ENCODE measurements around the gene SCAMP2. TPM values are rescaled to one million over a fixed set of nuclear protein-coding genes. Genes with fewer than 3 reads are reported as not detected.

SCAMP2 gene
- total and polyA plus RNA-seq, 10 donors = 34.7 to 129 (median 98.6) TPM

- H3K27me3 ChIP-seq (replicated peaks in 1 of 7) = peaks cover 0 to 43% (median 10%) of the 10 kb centered on the region in 7 donors
- H3K4me3 ChIP-seq = no peak overlapping the region
- no peak for DNase-seq
- no peaks in the 10 kb centered on the region for H3K9me3 ChIP-seq
- peaks cover 0 to 56% (median 33%) of the 10 kb centered on the region in 6 donors for H3K4me1 ChIP-seq
- TF ChIP-seq POLR2AphosphoS5 (IDR thresholded peaks at IDR 0.05) (no peak), POLR2A (IDR thresholded peaks at IDR 0.05) (no peak)
- TF ChIP-seq, protein P1, sequence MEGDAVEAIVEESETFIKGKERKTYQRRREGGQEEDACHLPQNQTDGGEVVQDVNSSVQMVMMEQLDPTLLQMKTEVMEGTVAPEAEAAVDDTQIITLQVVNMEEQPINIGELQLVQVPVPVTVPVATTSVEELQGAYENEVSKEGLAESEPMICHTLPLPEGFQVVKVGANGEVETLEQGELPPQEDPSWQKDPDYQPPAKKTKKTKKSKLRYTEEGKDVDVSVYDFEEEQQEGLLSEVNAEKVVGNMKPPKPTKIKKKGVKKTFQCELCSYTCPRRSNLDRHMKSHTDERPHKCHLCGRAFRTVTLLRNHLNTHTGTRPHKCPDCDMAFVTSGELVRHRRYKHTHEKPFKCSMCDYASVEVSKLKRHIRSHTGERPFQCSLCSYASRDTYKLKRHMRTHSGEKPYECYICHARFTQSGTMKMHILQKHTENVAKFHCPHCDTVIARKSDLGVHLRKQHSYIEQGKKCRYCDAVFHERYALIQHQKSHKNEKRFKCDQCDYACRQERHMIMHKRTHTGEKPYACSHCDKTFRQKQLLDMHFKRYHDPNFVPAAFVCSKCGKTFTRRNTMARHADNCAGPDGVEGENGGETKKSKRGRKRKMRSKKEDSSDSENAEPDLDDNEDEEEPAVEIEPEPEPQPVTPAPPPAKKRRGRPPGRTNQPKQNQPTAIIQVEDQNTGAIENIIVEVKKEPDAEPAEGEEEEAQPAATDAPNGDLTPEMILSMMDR (IDR thresholded peaks at IDR 0.05 in 8 of 11, conservative IDR thresholded peaks at IDR 0.05 in 3 of 11) = no peak
- no peak overlapping the region for H3K27ac ChIP-seq
- whole genome bisulfite sequencing, 5 donors = 68 to 77% (median 69%) methylated on average over 3 to 6 of the region's 6 CpGs
- no peaks in the 10 kb centered on the region for H3K36me3 ChIP-seq
- intact Hi-C loops (cut with DNase I; ENCODE audit: low total_unique reads) = no loop called here
These were observed 49.8 kb downstream of the SCAMP2 start for GRCh38 chr15:74823324-74823723.

GRCh38 chr15:74822233-74822632 is 50.9 kb downstream of the SCAMP2 start:
- Histone ChIP-seq H3K9me3 (no peaks in the 10 kb centered on the region), H3K4me1 (peaks cover 0 to 66% (median 38%) of the 10 kb centered on the region in 6 donors), H3K36me3 (no peaks in the 10 kb centered on the region), H3K27ac (no peak overlapping the region), H3K27me3 (replicated peaks in 1 of 7) (peaks cover 0 to 36% (median 10%) of the 10 kb centered on the region in 7 donors), H3K4me3 (no peak overlapping the region)
- 82 to 94% (median 89%) methylated on average over 4 of the region's 4 CpGs for WGBS, 5 donors
- no peak for DNase-seq
- TF ChIP-seq POLR2AphosphoS5 (IDR thresholded peaks at IDR 0.05) (no peak), POLR2A (IDR thresholded peaks at IDR 0.05) (no peak)
- TF ChIP-seq, protein P1 (IDR thresholded peaks at IDR 0.05 in 8 of 11, conservative IDR thresholded peaks at IDR 0.05 in 3 of 11) = no peak
- intact Hi-C loops (cut with DNase I; ENCODE audit: low total_unique reads) = no loop called here

GRCh38 chr15:74821790-74822158 is 51.4 kb downstream of the SCAMP2 start:
- no peak overlapping the region for H3K27ac ChIP-seq
- peaks cover 0 to 66% (median 38%) of the 10 kb centered on the region in 6 donors for H3K4me1 ChIP-seq
- H3K27me3 ChIP-seq (replicated peaks in 1 of 7) = peaks cover 0 to 31% (median 7%) of the 10 kb centered on the region in 7 donors
- 83 to 90% (median 83%) methylated on average over 7 of the region's 7 CpGs for WGBS, 5 donors
- intact Hi-C loops (cut with DNase I; ENCODE audit: low total_unique reads) = no loop called here
- TF ChIP-seq POLR2A (IDR thresholded peaks at IDR 0.05) = no peak
- no peak for TF ChIP-seq POLR2AphosphoS5 (IDR thresholded peaks at IDR 0.05)
- TF ChIP-seq, protein P1 (IDR thresholded peaks at IDR 0.05 in 8 of 11, conservative IDR thresholded peaks at IDR 0.05 in 3 of 11) = no peak
- no peak for DNase-seq
- no peaks in the 10 kb centered on the region for H3K36me3 ChIP-seq
- H3K4me3 ChIP-seq = no peak overlapping the region
- H3K9me3 ChIP-seq = no peaks in the 10 kb centered on the region

GRCh38 chr15:74821091-74821789 is 51.9 kb downstream of the SCAMP2 start:
- Histone ChIP-seq H3K36me3 (no peaks in the 10 kb centered on the region), H3K4me3 (peak overlapping the region in 1 of 8 donors; percentile 26), H3K27me3 (replicated peaks in 1 of 7) (peaks cover 0 to 26% (median 2%) of the 10 kb centered on the region in 7 donors), H3K9me3 (no peaks in the 10 kb centered on the region), H3K4me1 (peaks cover 0 to 66% (median 35%) of the 10 kb centered on the region in 6 donors), H3K27ac (peak overlapping the region in 1 of 8 donors; percentile 24)
- intact Hi-C loops (cut with DNase I; ENCODE audit: low total_unique reads) = no loop called here
- TF ChIP-seq, protein P1 (IDR thresholded peaks at IDR 0.05 in 8 of 11, conservative IDR thresholded peaks at IDR 0.05 in 3 of 11) = no peak
- no peak for TF ChIP-seq POLR2AphosphoS5 (IDR thresholded peaks at IDR 0.05)
- no peak for TF ChIP-seq POLR2A (IDR thresholded peaks at IDR 0.05)
- 57 to 76% (median 63%) methylated on average over 10 to 11 of the region's 11 CpGs for WGBS, 5 donors
- DNase-seq = no peak
